Measurements from ENCODE around the gene NTSR1. TPM values are rescaled to one million over a fixed set of nuclear protein-coding genes. Genes with fewer than 3 reads are reported as not detected.

The NTSR1 gene
- total RNA-seq, 4 donors from 2014 or later, result 0.04 to 0.13 TPM; not detected in 2

DNA sequence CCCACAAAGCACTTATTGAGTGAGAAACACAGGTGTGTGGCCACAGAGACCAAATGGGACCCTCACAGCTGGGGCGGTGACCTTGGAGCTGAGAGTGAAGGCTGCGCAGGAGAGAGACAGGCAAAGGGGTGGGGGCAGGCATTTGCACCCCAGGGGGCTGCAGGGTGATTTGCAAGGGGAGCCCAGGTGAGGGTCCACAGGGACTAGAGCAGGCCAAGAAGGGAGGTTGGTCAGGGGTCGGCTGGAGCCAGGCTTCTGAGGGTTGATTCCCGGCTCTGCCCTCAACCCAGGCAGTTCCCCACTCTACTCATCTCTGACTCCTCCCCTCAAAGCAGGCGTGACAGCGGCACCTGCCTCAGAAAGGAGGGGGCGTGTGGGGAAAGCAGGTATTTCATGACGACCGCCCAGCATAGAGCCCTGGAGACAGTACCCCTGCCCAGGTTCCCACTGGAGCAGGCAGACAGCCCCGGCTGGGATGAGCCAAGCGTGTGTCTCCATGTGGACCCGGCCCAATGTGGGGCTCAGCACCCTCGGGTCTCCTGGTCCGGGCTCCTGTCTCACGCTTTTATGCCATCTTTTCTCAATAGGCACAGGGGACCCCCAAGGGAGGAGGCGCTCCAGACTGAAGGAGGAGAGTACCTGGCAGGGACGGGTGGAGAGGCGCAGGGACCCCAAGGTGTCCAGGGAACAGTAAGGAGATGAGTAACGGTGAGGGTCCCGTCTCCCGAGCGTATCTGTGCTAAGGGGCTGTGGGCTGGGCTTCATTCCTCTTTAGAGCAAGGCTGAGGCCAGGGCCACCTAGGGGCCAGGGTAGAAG is 84.5 kb downstream of the NTSR1 start:
- ATAC-seq (no peak), DNase-seq (no peak)
- Histone ChIP-seq H3K36me3 (peaks cover 0 to 4% of the 10 kb centered on the region in 2 donors), H3K27me3 (no peaks in the 10 kb centered on the region), H3K4me3 (peak overlapping the region in 1 of 4 donors; percentile 75), H3K4me1 (peaks cover 13 to 15% of the 10 kb centered on the region in 2 donors), H3K27ac (peak overlapping the region; percentile 82 to 89 (median 84)), H3K9me3 (no peaks in the 10 kb centered on the region)
- intact Hi-C loops (cut with DNase I; ENCODE audit: low total_unique reads) (loop anchor here (5.0 to 10.0 kb wide), 3 partner anchors 134 to 422 kb away; partner anchors contain the start of genes CABLES2, DIDO1 and YTHDF1), in situ Hi-C loops (cut with MboI; ENCODE audit: low sequenced_read_pairs in 4 of 4) (loop anchor here in 1 of 4 donors (25.0 kb wide), 1 partner anchor 131 kb away; no protein-coding TSS in a partner anchor)
- TF ChIP-seq POLR2A (IDR thresholded peaks at IDR 0.05), result no peak
- no peak for TF ChIP-seq CTCF (IDR thresholded peaks at IDR 0.05 in 4 of 5, conservative IDR thresholded peaks at IDR 0.05 in 1 of 5)

GRCh38 chr20:62793757-62794006 is 85.0 kb downstream of the NTSR1 start:
- H3K4me1 ChIP-seq, result peaks cover 13 to 15% of the 10 kb centered on the region in 2 donors
- no peak for ATAC-seq
- peak overlapping the region; percentile 52 to 75 (median 61) for H3K4me3 ChIP-seq
- TF ChIP-seq POLR2A (IDR thresholded peaks at IDR 0.05), result no peak
- TF ChIP-seq CTCF (IDR thresholded peaks at IDR 0.05 in 4 of 5, conservative IDR thresholded peaks at IDR 0.05 in 1 of 5), result no peak
- intact Hi-C loops (cut with DNase I; ENCODE audit: low total_unique reads) (loop anchor here (1.0 to 10.0 kb wide), 5 partner anchors 11 to 421 kb away; partner anchors contain the start of genes CABLES2, DIDO1, OGFR and YTHDF1), in situ Hi-C loops (cut with MboI; ENCODE audit: low sequenced_read_pairs in 4 of 4) (loop anchor here in 1 of 4 donors (25.0 kb wide), 1 partner anchor 131 kb away; no protein-coding TSS in a partner anchor)
- H3K36me3 ChIP-seq, result peaks cover 0 to 9% of the 10 kb centered on the region in 2 donors
- no peaks in the 10 kb centered on the region for H3K27me3 ChIP-seq
- H3K27ac ChIP-seq, result peak overlapping the region; percentile 82 to 89 (median 84)
- H3K9me3 ChIP-seq, result no peaks in the 10 kb centered on the region
- DNase-seq, result no peak

DNA sequence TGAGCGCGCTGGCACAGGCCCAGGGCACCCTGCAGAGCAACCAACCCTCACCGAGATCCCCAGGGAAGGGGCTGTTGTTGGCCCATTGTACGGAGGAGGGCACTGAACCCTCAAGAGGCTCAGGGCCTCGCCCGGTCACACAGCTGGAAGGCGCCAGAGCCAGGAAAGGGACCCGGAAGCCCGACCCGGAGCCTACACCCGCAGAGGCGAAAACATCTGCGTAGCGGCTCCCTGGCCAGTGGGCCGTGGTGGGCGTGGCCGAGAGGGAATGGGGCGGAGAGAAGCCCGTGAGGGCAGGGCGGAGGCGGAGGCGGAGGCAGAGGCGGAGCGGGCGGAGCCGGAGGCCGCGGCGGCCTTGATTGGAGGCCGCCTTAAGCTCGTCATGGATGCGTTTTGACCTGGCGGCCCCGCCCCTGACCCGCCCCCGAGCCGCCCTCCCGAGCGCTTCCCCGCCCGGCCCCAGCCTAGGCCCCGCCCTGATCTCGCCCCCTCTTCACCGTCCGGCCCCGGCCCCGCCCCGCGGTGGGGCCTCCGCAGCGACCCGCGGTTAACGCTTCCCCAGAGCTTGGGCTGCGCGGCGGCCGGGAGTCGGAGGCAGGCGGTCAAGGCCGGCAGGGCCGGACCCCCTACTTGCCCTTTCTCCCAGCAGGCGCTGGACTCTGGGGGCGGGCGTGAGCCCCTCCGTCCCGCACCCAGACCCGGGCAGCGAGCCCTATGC is 85.5 kb downstream of the NTSR1 start:
- Histone ChIP-seq H3K4me1 (peaks cover 13 to 15% of the 10 kb centered on the region in 2 donors), H3K27me3 (no peaks in the 10 kb centered on the region), H3K36me3 (peaks cover 0 to 14% of the 10 kb centered on the region in 2 donors), H3K9me3 (no peaks in the 10 kb centered on the region), H3K27ac (peak overlapping the region; percentile 89 to 93 (median 92)), H3K4me3 (peak overlapping the region; percentile 75 to 89 (median 76))
- peak; percentile 89 to 92 for DNase-seq
- in situ Hi-C loops (cut with MboI; ENCODE audit: low sequenced_read_pairs in 4 of 4) (loop anchor here in 1 of 4 donors (25.0 kb wide), 1 partner anchor 132 kb away; no protein-coding TSS in a partner anchor), intact Hi-C loops (cut with DNase I; ENCODE audit: low total_unique reads) (loop anchor here (1.0 to 10.0 kb wide), 5 partner anchors 10 to 421 kb away; partner anchors contain the start of genes CABLES2, DIDO1, OGFR and YTHDF1)
- peak; percentile 78 for ATAC-seq
- TF ChIP-seq CTCF (IDR thresholded peaks at IDR 0.05 in 4 of 5, conservative IDR thresholded peaks at IDR 0.05 in 1 of 5) (no peak), POLR2A (IDR thresholded peaks at IDR 0.05) (peak; percentile 85 to 93)

- in situ Hi-C loops (cut with MboI; ENCODE audit: low sequenced_read_pairs in 4 of 4) (loop anchor here in 1 of 4 donors (25.0 kb wide), 1 partner anchor 133 kb away; no protein-coding TSS in a partner anchor), intact Hi-C loops (cut with DNase I; ENCODE audit: low total_unique reads) (loop anchor here (10.0 kb wide), 2 partner anchors 390 to 420 kb away; partner anchors contain the start of genes CABLES2 and YTHDF1)
- ATAC-seq, result peak; percentile 7 to 11
- peaks cover 13 to 15% of the 10 kb centered on the region in 2 donors for H3K4me1 ChIP-seq
- no peak for DNase-seq
- H3K9me3 ChIP-seq, result no peaks in the 10 kb centered on the region
- peak overlapping the region; percentile 86 to 93 (median 92) for H3K27ac ChIP-seq
- peak overlapping the region; percentile 75 to 89 (median 76) for H3K4me3 ChIP-seq
- TF ChIP-seq CTCF (IDR thresholded peaks at IDR 0.05 in 4 of 5, conservative IDR thresholded peaks at IDR 0.05 in 1 of 5), result no peak
- TF ChIP-seq POLR2A (IDR thresholded peaks at IDR 0.05), result peak in 1 of 2 donors; percentile 34
- peaks cover 0 to 24% of the 10 kb centered on the region in 2 donors for H3K36me3 ChIP-seq
- no peaks in the 10 kb centered on the region for H3K27me3 ChIP-seq
Observed at GRCh38 chr20:62795023-62795761, 86.6 kb downstream of the NTSR1 start.
